Karpas-422 (cell line): Measurements from ENCODE around the gene AGBL2. TPM values are rescaled to one million over a fixed set of nuclear protein-coding genes. Genes with fewer than 3 reads are reported as not detected.
"Not testable (repeated sequence)": the region's sequence is repeated elsewhere in the genome, so short reads cannot be mapped to it uniquely, and the experiment has no call there.

Experiments
- DNase-seq: peaks from one replicate; pipeline ENCODE4 v3.0.0-alpha.2; 2015
- H2AFZ ChIP-seq: fragments of 200-600 bp; sonication (generic); 2 replicates; pipeline ENCODE4 v1.6.1; 2014; ENCODE audit warnings: antibody characterized with exemption, low read length, mixed read lengths
- H3K27ac ChIP-seq: fragments of 200-600 bp; sonication (generic); 2 replicates; pipeline ENCODE4 v1.5.1; 2014; ENCODE audit warnings: mild to moderate bottlenecking, low read length, moderate library complexity
- H3K27me3 ChIP-seq: fragments of 200-600 bp; sonication (generic); 2 replicates; pipeline ENCODE4 v1.6.1; 2014; ENCODE audit warnings: low read length, mixed read lengths
- H3K36me3 ChIP-seq: fragments of 200-600 bp; sonication (generic); 2 replicates; pipeline ENCODE4 v1.6.1; 2014; ENCODE audit warnings: low read length, mixed read lengths; ENCODE audit not compliant: insufficient read depth
- H3K4me1 ChIP-seq: fragments of 200-600 bp; sonication (generic); 2 replicates; pipeline ENCODE4 v1.6.1; 2014; ENCODE audit warnings: mild to moderate bottlenecking, low read length, mixed read lengths
- H3K4me2 ChIP-seq: fragments of 200-600 bp; sonication (generic); 2 replicates; pipeline ENCODE4 v1.6.1; 2014; ENCODE audit warnings: low read length, low read depth, mild to moderate bottlenecking; ENCODE audit not compliant: poor library complexity, severe bottlenecking
- H3K4me3 ChIP-seq: fragments of 200-600 bp; sonication (generic); 2 replicates; pipeline ENCODE4 v1.5.1; 2014; ENCODE audit warnings: mild to moderate bottlenecking, antibody characterized with exemption, low read length, mixed read lengths
- H3K79me2 ChIP-seq: fragments of 200-600 bp; sonication (generic); 2 replicates; pipeline ENCODE4 v1.6.1; 2014; ENCODE audit warnings: mild to moderate bottlenecking, low read length, mixed read lengths
- H3K9ac ChIP-seq: fragments of 200-600 bp; sonication (generic); 2 replicates; pipeline ENCODE4 v1.6.0; 2014; ENCODE audit warnings: low read length
- H3K9me2 ChIP-seq: fragments of 200-600 bp; sonication (generic), shearing (Covaris generic); replicated peaks from 2 replicates; pipeline ENCODE4 v1.6.0; 2014; ENCODE audit warnings: mild to moderate bottlenecking, low read length, moderate library complexity; ENCODE audit not compliant: insufficient read depth
- H3K9me3 ChIP-seq: fragments of 300-700, 200-600 bp; sonication (generic); 2 replicates; pipeline ENCODE4 v1.6.1; 2014; ENCODE audit warnings: low read length, mixed read lengths
- H4K20me1 ChIP-seq: fragments of 200-600 bp; sonication (generic); 2 replicates; pipeline ENCODE4 v1.6.1; 2014; ENCODE audit warnings: mild to moderate bottlenecking, antibody characterized with exemption, low read length, low read depth; ENCODE audit not compliant: insufficient read depth
- total RNA-seq: library from RNA; depleted of rRNA; stranded (reverse); fragments of >200 nt; shearing (Covaris generic); gene quantifications from 2 replicates; pipeline ENCODE4 v1.2.3, GENCODE V29; 2014; ENCODE audit warnings: low replicate concordance

AGBL2 gene
- total RNA-seq, 1 experiment from 2014 or later = 14.9 TPM

GRCh38 chr11:47686151-47686550 lies 29.0 kb downstream of the AGBL2 start:
- H3K4me3 ChIP-seq = no peak overlapping the region
- no peak for DNase-seq

GRCh38 chr11:47675851-47676250 lies 39.3 kb downstream of the AGBL2 start:
- no peak for DNase-seq
- Histone ChIP-seq H3K36me3 (no peaks in the 10 kb centered on the region), H3K79me2 (no peaks in the 10 kb centered on the region), H4K20me1 (no peaks in the 10 kb centered on the region), H3K9ac (no peak overlapping the region), H2AFZ (no peak overlapping the region), H3K4me3 (no peak overlapping the region), H3K9me2 (no peaks in the 10 kb centered on the region), H3K4me1 (no peaks in the 10 kb centered on the region), H3K4me2 (no peak overlapping the region), H3K9me3 (no peaks in the 10 kb centered on the region), H3K27me3 (no peaks in the 10 kb centered on the region), H3K27ac (no peak overlapping the region)

More at GRCh38 chr11:47686151-47686550, 29.0 kb downstream of the AGBL2 start:
- no peak overlapping the region for H3K27ac ChIP-seq
- no peak overlapping the region for H3K9ac ChIP-seq
- no peaks in the 10 kb centered on the region for H4K20me1 ChIP-seq
- no peak overlapping the region for H2AFZ ChIP-seq
- H3K27me3 ChIP-seq = no peaks in the 10 kb centered on the region
- no peaks in the 10 kb centered on the region for H3K36me3 ChIP-seq
- no peaks in the 10 kb centered on the region for H3K9me2 ChIP-seq
- no peaks in the 10 kb centered on the region for H3K79me2 ChIP-seq
- no peaks in the 10 kb centered on the region for H3K9me3 ChIP-seq
- no peaks in the 10 kb centered on the region for H3K4me1 ChIP-seq
- H3K4me2 ChIP-seq = no peak overlapping the region

DNA sequence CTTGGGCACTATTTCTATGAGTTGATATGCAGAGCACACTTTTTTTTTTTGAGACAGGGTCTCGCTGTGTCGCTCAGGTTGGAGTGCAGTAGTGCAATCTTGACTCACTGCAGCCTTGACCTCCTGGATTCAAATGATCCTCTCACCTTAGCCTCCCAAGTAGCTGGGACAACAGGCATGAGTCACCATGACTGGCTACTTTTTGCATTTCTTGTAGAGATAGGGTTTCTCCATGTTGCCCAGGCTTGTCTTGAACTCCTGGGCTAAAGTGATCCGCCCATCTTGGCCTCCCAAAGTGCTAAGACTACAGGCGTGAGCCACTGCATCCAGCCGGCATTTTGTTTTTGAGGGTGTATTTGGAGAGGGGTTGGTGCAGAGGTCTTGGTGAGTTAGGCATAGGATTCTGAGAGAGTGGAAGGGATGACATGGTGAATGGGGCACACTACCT lies 42.9 kb downstream of the AGBL2 start:
- Histone ChIP-seq H3K9ac (no peak overlapping the region), H3K27me3 (no peaks in the 10 kb centered on the region), H3K4me2 (no peak overlapping the region), H3K9me2 (no peaks in the 10 kb centered on the region), H2AFZ (no peak overlapping the region), H3K4me3 (no peak overlapping the region), H3K36me3 (no peaks in the 10 kb centered on the region), H3K27ac (no peak overlapping the region), H3K9me3 (no peaks in the 10 kb centered on the region), H3K4me1 (no peaks in the 10 kb centered on the region), H3K79me2 (no peaks in the 10 kb centered on the region), H4K20me1 (no peaks in the 10 kb centered on the region)
- DNase-seq = no peak

- Histone ChIP-seq H2AFZ (no peak overlapping the region), H3K27ac (no peak overlapping the region), H3K27me3 (no peaks in the 10 kb centered on the region), H3K36me3 (no peaks in the 10 kb centered on the region), H3K9me3 (no peaks in the 10 kb centered on the region), H4K20me1 (no peaks in the 10 kb centered on the region), H3K4me2 (no peak overlapping the region), H3K4me3 (no peak overlapping the region), H3K9ac (no peak overlapping the region), H3K4me1 (no peaks in the 10 kb centered on the region), H3K9me2 (no peaks in the 10 kb centered on the region), H3K79me2 (no peaks in the 10 kb centered on the region)
- DNase-seq = no peak
These were observed 45.3 kb downstream of the AGBL2 start for GRCh38 chr11:47669856-47670255.

DNA sequence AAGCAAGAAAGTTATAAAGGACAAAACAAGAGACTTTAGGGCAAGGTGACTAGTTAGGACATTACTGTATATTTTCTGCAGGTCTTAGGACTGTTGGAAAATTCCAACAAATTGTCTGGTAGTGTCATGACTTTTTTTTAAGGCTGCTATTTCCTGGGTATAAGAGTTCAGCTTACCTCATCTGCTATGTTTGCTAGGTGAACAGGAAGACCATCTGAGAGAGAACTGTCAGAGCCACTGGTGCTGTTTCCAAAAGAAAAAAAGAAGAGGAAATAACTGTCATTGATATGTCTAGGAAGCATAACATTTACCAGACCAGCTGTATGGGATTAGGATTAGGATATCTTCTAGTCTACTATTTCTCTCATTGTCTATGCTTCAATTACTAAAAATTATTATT lies 46.5 kb downstream of the AGBL2 start:
- H3K36me3 ChIP-seq = no peaks in the 10 kb centered on the region
- no peak overlapping the region for H3K4me2 ChIP-seq
- no peaks in the 10 kb centered on the region for H3K9me3 ChIP-seq
- no peaks in the 10 kb centered on the region for H3K4me1 ChIP-seq
- H3K79me2 ChIP-seq = no peaks in the 10 kb centered on the region
- H4K20me1 ChIP-seq = no peaks in the 10 kb centered on the region
- H3K4me3 ChIP-seq = no peak overlapping the region
- H3K27ac ChIP-seq = no peak overlapping the region
- H3K9me2 ChIP-seq = no peaks in the 10 kb centered on the region
- no peak overlapping the region for H2AFZ ChIP-seq
- no peak for DNase-seq
- no peak overlapping the region for H3K9ac ChIP-seq
- no peaks in the 10 kb centered on the region for H3K27me3 ChIP-seq

- Histone ChIP-seq H3K4me2 (no peak overlapping the region), H3K79me2 (no peaks in the 10 kb centered on the region), H3K4me3 (no peak overlapping the region), H4K20me1 (no peaks in the 10 kb centered on the region), H3K9me3 (no peaks in the 10 kb centered on the region), H3K9ac (no peak overlapping the region), H3K9me2 (no peaks in the 10 kb centered on the region), H3K4me1 (no peaks in the 10 kb centered on the region), H3K27me3 (no peaks in the 10 kb centered on the region), H2AFZ (no peak overlapping the region), H3K36me3 (no peaks in the 10 kb centered on the region), H3K27ac (no peak overlapping the region)
- DNase-seq = no peak
These were observed 47.6 kb downstream of the AGBL2 start for GRCh38 chr11:47667555-47667954.

DNA sequence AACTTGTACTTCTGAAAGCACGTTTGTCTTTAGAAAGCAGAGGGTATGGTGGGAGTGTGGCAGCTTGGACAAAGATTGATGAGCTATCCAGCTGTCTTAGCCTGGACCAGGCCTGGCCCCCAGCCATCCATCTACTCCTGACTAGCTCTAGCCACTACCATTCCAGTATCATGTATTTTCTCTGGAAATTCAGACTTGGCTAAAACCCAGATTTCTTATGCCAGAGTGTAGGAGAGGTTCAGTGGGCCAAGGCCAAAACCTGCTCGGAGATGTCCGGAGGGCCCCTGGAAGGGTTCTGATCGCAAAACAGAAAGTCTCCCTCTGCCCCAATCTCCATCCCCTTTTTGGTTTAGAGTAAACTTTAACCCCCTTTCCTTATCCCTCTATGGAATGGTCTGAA lies 48.0 kb downstream of the AGBL2 start:
- Histone ChIP-seq H3K79me2 (no peaks in the 10 kb centered on the region), H3K4me2 (no peak overlapping the region), H3K27ac (no peak overlapping the region), H3K9me3 (no peaks in the 10 kb centered on the region), H3K27me3 (no peaks in the 10 kb centered on the region), H3K36me3 (no peaks in the 10 kb centered on the region), H3K4me1 (no peaks in the 10 kb centered on the region), H3K9ac (no peak overlapping the region), H3K4me3 (no peak overlapping the region), H3K9me2 (no peaks in the 10 kb centered on the region), H2AFZ (no peak overlapping the region), H4K20me1 (no peaks in the 10 kb centered on the region)
- no peak for DNase-seq

- not testable (repeated sequence) for H3K36me3 ChIP-seq, H3K4me3 ChIP-seq, DNase-seq, H3K9ac ChIP-seq, H3K27me3 ChIP-seq, H3K27ac ChIP-seq, H3K9me3 ChIP-seq, H2AFZ ChIP-seq, H3K4me2 ChIP-seq, H3K4me1 ChIP-seq, H3K79me2 ChIP-seq, H4K20me1 ChIP-seq, H3K9me2 ChIP-seq
These were observed 50.2 kb downstream of the AGBL2 start for GRCh38 chr11:47664936-47665335.

DNA sequence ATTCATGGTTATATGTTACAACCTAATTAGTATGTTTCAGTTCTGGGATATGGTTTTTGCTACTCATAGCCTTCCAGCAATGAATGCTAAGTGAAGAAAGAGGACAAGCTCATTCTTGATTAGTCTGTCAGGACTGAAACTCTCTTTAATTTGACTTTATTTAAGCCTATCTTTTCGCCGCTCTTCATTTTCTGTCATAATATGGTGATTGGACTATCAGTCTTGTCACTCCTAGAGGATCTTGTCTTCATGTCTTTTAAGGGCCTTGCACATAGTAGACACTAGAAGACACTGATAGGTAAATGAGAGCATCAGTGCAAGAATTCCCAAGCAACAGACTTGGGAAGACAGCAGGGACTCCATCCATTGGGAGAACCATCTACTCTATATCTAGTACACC lies 53.9 kb downstream of the AGBL2 start:
- DNase-seq = no peak
- no peaks in the 10 kb centered on the region for H3K9me2 ChIP-seq
- no peak overlapping the region for H3K27ac ChIP-seq
- H3K27me3 ChIP-seq = no peaks in the 10 kb centered on the region
- no peak overlapping the region for H2AFZ ChIP-seq
- H3K9me3 ChIP-seq = no peaks in the 10 kb centered on the region
- H3K4me3 ChIP-seq = no peak overlapping the region
- H3K9ac ChIP-seq = no peak overlapping the region
- no peak overlapping the region for H3K4me2 ChIP-seq
- no peaks in the 10 kb centered on the region for H4K20me1 ChIP-seq
- H3K36me3 ChIP-seq = no peaks in the 10 kb centered on the region
- H3K4me1 ChIP-seq = no peaks in the 10 kb centered on the region
- H3K79me2 ChIP-seq = no peaks in the 10 kb centered on the region
